Mammary epithelial cell (primary cell): Measurements from ENCODE around the gene RNF220.

Experiments used
- CTCF ChIP-seq, 2 donors: IDR thresholded peaks in 1 of 2; conservative IDR thresholded peaks in 1 of 2; 2 replicates each; pipeline ENCODE4 v1.5.1; 2011 to 2012; ENCODE audit warnings: inconsistent platforms in 2 of 2, low read length in 2 of 2, mild to moderate bottlenecking in 2 of 2, control low read depth in 1 of 2, low read depth in 1 of 2; ENCODE audit not compliant: insufficient read depth in 1 of 2; ENCODE audit errors: extremely low read depth in 1 of 2
- EZH2 ChIP-seq: IDR thresholded peaks from 2 replicates; pipeline ENCODE4 v1.6.1; 2012; ENCODE audit warnings: low read length, inconsistent platforms, borderline replicate concordance

GRCh38 chr1:44698138-44698537 is 293.1 kb downstream of the RNF220 start:
- TF ChIP-seq EZH2, result no peak
- no peak for TF ChIP-seq CTCF (conservative IDR thresholded peaks at IDR 0.05 in 1 of 2, IDR thresholded peaks at IDR 0.05 in 1 of 2; ENCODE audit: extremely low read depth in 1 of 2, insufficient read depth in 1 of 2, low read depth in 1 of 2, low read length in 2 of 2)
